ENCODE data around the gene ABI1. TPM values are rescaled to one million over a fixed set of nuclear protein-coding genes. Genes with fewer than 3 reads are reported as not detected.

ABI1 gene
- total and polyA plus RNA-seq, 2 donors (not counting 1 experiment from before 2014, with no cell fraction given): 37.8 to 80.5 TPM

DNA sequence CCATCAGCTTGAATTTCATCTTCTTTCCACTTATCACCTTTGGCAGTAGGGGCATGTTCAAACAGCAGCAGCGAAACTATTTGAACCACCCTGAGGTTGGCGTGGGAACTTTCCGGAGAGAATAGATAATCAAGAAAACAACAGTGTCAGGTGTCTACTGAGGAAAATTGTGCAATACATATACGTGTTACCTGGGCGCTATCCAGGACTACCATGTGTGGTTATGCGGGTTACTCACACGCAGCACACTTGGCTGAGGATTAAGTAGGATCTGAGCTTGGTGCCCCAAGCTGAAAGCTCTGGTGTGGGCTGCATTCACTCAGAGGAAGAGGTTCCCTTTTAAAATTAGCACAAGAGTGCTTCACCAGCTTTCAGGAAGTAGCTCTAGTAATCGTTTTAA lies 8.8 kb upstream of the ABI1 start:
- peaks cover 3 to 8% of the 10 kb centered on the region in 2 donors for H3K4me1 ChIP-seq (ENCODE audit: control insufficient read depth in 2 of 2, insufficient read depth in 2 of 2, low read length in 2 of 2)
- Mint-ChIP-seq H3K27ac (no peak overlapping the region), H3K4me1 (peaks cover 6% of the 10 kb centered on the region), H3K4me3 (peak overlapping the region; percentile 50), H3K27me3 (peaks cover 6% of the 10 kb centered on the region), H3K9me3 (ENCODE audit: insufficient read depth) (no peaks in the 10 kb centered on the region)
- ATAC-seq (ENCODE audit: low read depth) (peak; percentile 17), DNase-seq (no peak)
- ChIA-PET POLR2A (interaction anchor here (0.9 kb wide), 1 partner anchor 9 kb away, joined by 3 read pairs; the partner anchor contains the start of gene ABI1), CTCF (interaction anchor here (1.4 to 1.7 kb wide), 2 partner anchors 12 to 143 kb away, joined by 9 to 11 read pairs; no protein-coding TSS in a partner anchor)
- TF ChIP-seq, protein P1, sequence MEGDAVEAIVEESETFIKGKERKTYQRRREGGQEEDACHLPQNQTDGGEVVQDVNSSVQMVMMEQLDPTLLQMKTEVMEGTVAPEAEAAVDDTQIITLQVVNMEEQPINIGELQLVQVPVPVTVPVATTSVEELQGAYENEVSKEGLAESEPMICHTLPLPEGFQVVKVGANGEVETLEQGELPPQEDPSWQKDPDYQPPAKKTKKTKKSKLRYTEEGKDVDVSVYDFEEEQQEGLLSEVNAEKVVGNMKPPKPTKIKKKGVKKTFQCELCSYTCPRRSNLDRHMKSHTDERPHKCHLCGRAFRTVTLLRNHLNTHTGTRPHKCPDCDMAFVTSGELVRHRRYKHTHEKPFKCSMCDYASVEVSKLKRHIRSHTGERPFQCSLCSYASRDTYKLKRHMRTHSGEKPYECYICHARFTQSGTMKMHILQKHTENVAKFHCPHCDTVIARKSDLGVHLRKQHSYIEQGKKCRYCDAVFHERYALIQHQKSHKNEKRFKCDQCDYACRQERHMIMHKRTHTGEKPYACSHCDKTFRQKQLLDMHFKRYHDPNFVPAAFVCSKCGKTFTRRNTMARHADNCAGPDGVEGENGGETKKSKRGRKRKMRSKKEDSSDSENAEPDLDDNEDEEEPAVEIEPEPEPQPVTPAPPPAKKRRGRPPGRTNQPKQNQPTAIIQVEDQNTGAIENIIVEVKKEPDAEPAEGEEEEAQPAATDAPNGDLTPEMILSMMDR (IDR thresholded peaks at IDR 0.05): no peak
- no peak for TF ChIP-seq EZH2 (IDR thresholded peaks at IDR 0.05; ENCODE audit: borderline replicate concordance, insufficient read depth, low read depth, low read length, poor library complexity, severe bottlenecking)
- intact Hi-C loops (cut with micrococcal nuclease): loop anchor here (10.0 kb wide), 1 partner anchor 425 kb away; no protein-coding TSS in a partner anchor
- H2AFZ ChIP-seq (ENCODE audit: insufficient read depth, low read depth, low read length, poor library complexity, severe bottlenecking): no peak overlapping the region
- no peaks in the 10 kb centered on the region for H3K27me3 ChIP-seq (replicated peaks in 1 of 4; ENCODE audit: control extremely low read depth in 1 of 4, control insufficient read depth in 3 of 4, insufficient read depth in 4 of 4, low read length in 3 of 4)
- 36% methylated on average over 5 of the region's 8 CpGs for WGBS (ENCODE audit: insufficient coverage)
- H3K36me3 ChIP-seq (replicated peaks in 1 of 2; ENCODE audit: control extremely low read depth in 1 of 2, control insufficient read depth in 1 of 2, extremely low read depth in 1 of 2, insufficient read depth in 2 of 2, low read length in 1 of 2): no peaks in the 10 kb centered on the region
- H3K9me3 ChIP-seq (ENCODE audit: control extremely low read depth in 1 of 3, control insufficient read depth in 2 of 3, insufficient read depth in 1 of 3, low read length in 2 of 3): no peaks in the 10 kb centered on the region
- no peak overlapping the region for H3K4me2 ChIP-seq (replicated peaks; ENCODE audit: low read depth, low read length, poor library complexity, severe bottlenecking)
- H3K79me2 ChIP-seq (ENCODE audit: control insufficient read depth, insufficient read depth, low read length): no peaks in the 10 kb centered on the region
- H3K4me3 ChIP-seq (ENCODE audit: control extremely low read depth in 1 of 5, extremely low read depth in 1 of 5, insufficient read depth in 1 of 5, low read depth in 2 of 5, low read length in 4 of 5): no peak overlapping the region
- H3K9ac ChIP-seq (ENCODE audit: low read length): no peak overlapping the region
- H4K20me1 ChIP-seq (ENCODE audit: control insufficient read depth, insufficient read depth, low read length, poor library complexity, severe bottlenecking): no peaks in the 10 kb centered on the region
- H3K27ac ChIP-seq (ENCODE audit: low read length in 2 of 2): no peak overlapping the region

- whole genome bisulfite sequencing (ENCODE audit: insufficient coverage): 50% methylated on average over 1 of the region's 3 CpGs
- Histone ChIP-seq H3K9me3 (ENCODE audit: control extremely low read depth in 1 of 3, control insufficient read depth in 2 of 3, insufficient read depth in 1 of 3, low read length in 2 of 3) (no peaks in the 10 kb centered on the region), H4K20me1 (ENCODE audit: control insufficient read depth, insufficient read depth, low read length, poor library complexity, severe bottlenecking) (peaks cover 19% of the 10 kb centered on the region), H3K4me2 (replicated peaks; ENCODE audit: low read depth, low read length, poor library complexity, severe bottlenecking) (no peak overlapping the region), H3K36me3 (replicated peaks in 1 of 2; ENCODE audit: control extremely low read depth in 1 of 2, control insufficient read depth in 1 of 2, extremely low read depth in 1 of 2, insufficient read depth in 2 of 2, low read length in 1 of 2) (no peaks in the 10 kb centered on the region), H3K4me3 (ENCODE audit: control extremely low read depth in 1 of 5, extremely low read depth in 1 of 5, insufficient read depth in 1 of 5, low read depth in 2 of 5, low read length in 4 of 5) (no peak overlapping the region), H3K9ac (ENCODE audit: low read length) (no peak overlapping the region), H3K79me2 (ENCODE audit: control insufficient read depth, insufficient read depth, low read length) (peaks cover 22% of the 10 kb centered on the region), H2AFZ (ENCODE audit: insufficient read depth, low read depth, low read length, poor library complexity, severe bottlenecking) (no peak overlapping the region), H3K4me1 (ENCODE audit: control insufficient read depth in 2 of 2, insufficient read depth in 2 of 2, low read length in 2 of 2) (peaks cover 11 to 14% of the 10 kb centered on the region in 2 donors), H3K27ac (ENCODE audit: low read length in 2 of 2) (no peak overlapping the region), H3K27me3 (replicated peaks in 1 of 4; ENCODE audit: control extremely low read depth in 1 of 4, control insufficient read depth in 3 of 4, insufficient read depth in 4 of 4, low read length in 3 of 4) (no peaks in the 10 kb centered on the region)
- POLR2A ChIA-PET: no interaction called here
- H3K4me1 Mint-ChIP-seq: peaks cover 14% of the 10 kb centered on the region
- H3K27me3 Mint-ChIP-seq: peaks cover 6% of the 10 kb centered on the region
- no peak for TF ChIP-seq EZH2 (IDR thresholded peaks at IDR 0.05; ENCODE audit: borderline replicate concordance, insufficient read depth, low read depth, low read length, poor library complexity, severe bottlenecking)
- TF ChIP-seq, protein P1 (IDR thresholded peaks at IDR 0.05): no peak
- H3K4me3 Mint-ChIP-seq: no peak overlapping the region
- H3K27ac Mint-ChIP-seq: no peak overlapping the region
- intact Hi-C loops (cut with micrococcal nuclease): loop anchor here (10.0 kb wide), 1 partner anchor 419 kb away; no protein-coding TSS in a partner anchor
- DNase-seq (no peak), ATAC-seq (ENCODE audit: low read depth) (no peak)
- CTCF ChIA-PET: interaction anchor here (2.6 kb wide), 2 partner anchors 15 to 18 kb away, joined by 17 to 19 read pairs; no protein-coding TSS in a partner anchor
- H3K9me3 Mint-ChIP-seq (ENCODE audit: insufficient read depth): no peaks in the 10 kb centered on the region
Observed at GRCh38 chr10:26863351-26864076, 2.8 kb upstream of the ABI1 start.

All from B cell (primary cell).